ENCODE measurements around the gene LRRC4C.

Gene LRRC4C

GRCh38 chr11:40421208-40421981 lies 1038.1 kb downstream of the LRRC4C start:
- no peak for DNase-seq (ENCODE audit: extremely low read depth, insufficient read length)
- Histone ChIP-seq H3K36me3 (ENCODE audit: control insufficient read depth, insufficient read depth, low read length) (no peaks in the 10 kb centered on the region), H3K27me3 (replicated peaks; ENCODE audit: control insufficient read depth, insufficient read depth, low read length) (no peaks in the 10 kb centered on the region), H3K4me3 (replicated peaks; ENCODE audit: low read depth, low read length) (no peak overlapping the region)
- TF ChIP-seq CTCF (IDR thresholded peaks at IDR 0.05; ENCODE audit: insufficient read depth, low read length, poor library complexity, severe bottlenecking) = no peak

GRCh38 chr11:40417627-40418026 lies 1041.8 kb downstream of the LRRC4C start:
- H3K36me3 ChIP-seq (ENCODE audit: control insufficient read depth, insufficient read depth, low read length) = no peaks in the 10 kb centered on the region
- H3K4me3 ChIP-seq (replicated peaks; ENCODE audit: low read depth, low read length) = no peak overlapping the region
- no peak for DNase-seq (ENCODE audit: extremely low read depth, insufficient read length)
- H3K27me3 ChIP-seq (replicated peaks; ENCODE audit: control insufficient read depth, insufficient read depth, low read length) = no peaks in the 10 kb centered on the region
- TF ChIP-seq CTCF (IDR thresholded peaks at IDR 0.05; ENCODE audit: insufficient read depth, low read length, poor library complexity, severe bottlenecking) = no peak

- H3K36me3 ChIP-seq (ENCODE audit: control insufficient read depth, insufficient read depth, low read length) = no peaks in the 10 kb centered on the region
- TF ChIP-seq CTCF (IDR thresholded peaks at IDR 0.05; ENCODE audit: insufficient read depth, low read length, poor library complexity, severe bottlenecking) = no peak
- H3K4me3 ChIP-seq (replicated peaks; ENCODE audit: low read depth, low read length) = no peak overlapping the region
- no peak for DNase-seq (ENCODE audit: extremely low read depth, insufficient read length)
- H3K27me3 ChIP-seq (replicated peaks; ENCODE audit: control insufficient read depth, insufficient read depth, low read length) = no peaks in the 10 kb centered on the region
Observed at GRCh38 chr11:40407355-40407754, 1052.1 kb downstream of the LRRC4C start.

GRCh38 chr11:40405614-40406013 lies 1053.8 kb downstream of the LRRC4C start:
- Histone ChIP-seq H3K27me3 (replicated peaks; ENCODE audit: control insufficient read depth, insufficient read depth, low read length) (no peaks in the 10 kb centered on the region), H3K4me3 (replicated peaks; ENCODE audit: low read depth, low read length) (no peak overlapping the region), H3K36me3 (ENCODE audit: control insufficient read depth, insufficient read depth, low read length) (no peaks in the 10 kb centered on the region)
- DNase-seq (ENCODE audit: extremely low read depth, insufficient read length) = no peak
- TF ChIP-seq CTCF (IDR thresholded peaks at IDR 0.05; ENCODE audit: insufficient read depth, low read length, poor library complexity, severe bottlenecking) = no peak

GRCh38 chr11:40403321-40403720 lies 1056.1 kb downstream of the LRRC4C start:
- TF ChIP-seq CTCF (IDR thresholded peaks at IDR 0.05; ENCODE audit: insufficient read depth, low read length, poor library complexity, severe bottlenecking) = no peak
- H3K4me3 ChIP-seq (replicated peaks; ENCODE audit: low read depth, low read length) = no peak overlapping the region
- H3K27me3 ChIP-seq (replicated peaks; ENCODE audit: control insufficient read depth, insufficient read depth, low read length) = no peaks in the 10 kb centered on the region
- no peak for DNase-seq (ENCODE audit: extremely low read depth, insufficient read length)
- H3K36me3 ChIP-seq (ENCODE audit: control insufficient read depth, insufficient read depth, low read length) = no peaks in the 10 kb centered on the region
